Measurements from ENCODE around the gene DPM1. TPM values are rescaled to one million over a fixed set of nuclear protein-coding genes. Genes with fewer than 3 reads are reported as not detected.

The DPM1 gene
- 10 to 100 TPM; 48.1 to 48.9 TPM for total RNA-seq

GRCh38 chr20:50957798-50958614, at the start of gene DPM1:
Gene DPM1 (minus strand): TSS chr20:50958532. CDS start chr20:50958523, 9 bp downstream.
- Mint-ChIP-seq H3K27me3 (no peaks in the 10 kb centered on the region), H3K4me1 (peaks cover 34% of the 10 kb centered on the region), H3K4me3 (peak within 1 kb of the TSS; percentile 94), H3K36me3 (peaks cover 9% of the 10 kb centered on the region), H3K27ac (peak within 1 kb of the TSS; percentile 93), H3K9me3 (no peaks in the 10 kb centered on the region)
- POLR2A ChIA-PET = interaction anchor here (0.6 to 3.9 kb wide), 20 partner anchors 8 to 771 kb away, joined by 3 to 106 read pairs (median 4); partner anchors contain the start of genes ADNP, BCAS4 and PARD6B
- ATAC-seq (ENCODE audit: low read depth) (peak; percentile 79), DNase-seq (peak; percentile 86)

- no peaks in the 10 kb centered on the region for H3K9me3 Mint-ChIP-seq
- no peaks in the 10 kb centered on the region for H3K4me1 Mint-ChIP-seq
Observed at GRCh38 chr20:51005214-51005613, 46.9 kb upstream of the DPM1 start.

GRCh38 chr20:51004781-51005180, 46.4 kb upstream of the DPM1 start:
- Mint-ChIP-seq H3K9me3 (no peaks in the 10 kb centered on the region), H3K4me3 (no peak overlapping the region), H3K4me1 (no peaks in the 10 kb centered on the region), H3K27me3 (peaks cover 14% of the 10 kb centered on the region), H3K36me3 (no peaks in the 10 kb centered on the region), H3K27ac (no peak overlapping the region)
- POLR2A ChIA-PET = no interaction called here
- no peak for ATAC-seq (ENCODE audit: low read depth)
- DNase-seq = no peak

More at GRCh38 chr20:51005214-51005613, 46.9 kb upstream of the DPM1 start:
- no peaks in the 10 kb centered on the region for H3K36me3 Mint-ChIP-seq
- DNase-seq (no peak), ATAC-seq (ENCODE audit: low read depth) (no peak)
- H3K27me3 Mint-ChIP-seq = peaks cover 13% of the 10 kb centered on the region
- H3K27ac Mint-ChIP-seq = no peak overlapping the region
- no peak overlapping the region for H3K4me3 Mint-ChIP-seq
- POLR2A ChIA-PET = no interaction called here

- POLR2A ChIA-PET = no interaction called here
- ATAC-seq (ENCODE audit: low read depth) = no peak
- no peak overlapping the region for H3K4me3 Mint-ChIP-seq
- no peak overlapping the region for H3K27ac Mint-ChIP-seq
- H3K4me1 Mint-ChIP-seq = no peaks in the 10 kb centered on the region
- H3K36me3 Mint-ChIP-seq = no peaks in the 10 kb centered on the region
- peaks cover 14% of the 10 kb centered on the region for H3K27me3 Mint-ChIP-seq
- no peaks in the 10 kb centered on the region for H3K9me3 Mint-ChIP-seq
- no peak for DNase-seq
Observed at GRCh38 chr20:51004305-51004727, 46.0 kb upstream of the DPM1 start.

GRCh38 chr20:51003753-51004152, 45.4 kb upstream of the DPM1 start:
- Mint-ChIP-seq H3K4me3 (no peak overlapping the region), H3K27ac (no peak overlapping the region), H3K36me3 (no peaks in the 10 kb centered on the region), H3K4me1 (no peaks in the 10 kb centered on the region), H3K9me3 (no peaks in the 10 kb centered on the region), H3K27me3 (peaks cover 14% of the 10 kb centered on the region)
- ATAC-seq (ENCODE audit: low read depth) (no peak), DNase-seq (no peak)
- POLR2A ChIA-PET = interaction anchor here (0.7 kb wide), 1 partner anchor 513 kb away, joined by 5 read pairs; no protein-coding TSS in a partner anchor

GRCh38 chr20:51002633-51003032, 44.3 kb upstream of the DPM1 start:
- Mint-ChIP-seq H3K27ac (no peak overlapping the region), H3K4me1 (no peaks in the 10 kb centered on the region), H3K27me3 (peaks cover 14% of the 10 kb centered on the region), H3K36me3 (no peaks in the 10 kb centered on the region), H3K4me3 (no peak overlapping the region), H3K9me3 (no peaks in the 10 kb centered on the region)
- no peak for DNase-seq
- no peak for ATAC-seq (ENCODE audit: low read depth)
- POLR2A ChIA-PET = no interaction called here

- Mint-ChIP-seq H3K27me3 (peaks cover 13% of the 10 kb centered on the region), H3K36me3 (no peaks in the 10 kb centered on the region), H3K4me1 (no peaks in the 10 kb centered on the region), H3K4me3 (no peak overlapping the region), H3K27ac (no peak overlapping the region), H3K9me3 (no peaks in the 10 kb centered on the region)
- no peak for DNase-seq
- POLR2A ChIA-PET = no interaction called here
- no peak for ATAC-seq (ENCODE audit: low read depth)
Observed at GRCh38 chr20:51001430-51002265, 43.3 kb upstream of the DPM1 start.

- peaks cover 14% of the 10 kb centered on the region for H3K27me3 Mint-ChIP-seq
- H3K36me3 Mint-ChIP-seq = no peaks in the 10 kb centered on the region
- H3K4me3 Mint-ChIP-seq = no peak overlapping the region
- no peaks in the 10 kb centered on the region for H3K4me1 Mint-ChIP-seq
- ATAC-seq (ENCODE audit: low read depth) (no peak), DNase-seq (no peak)
- H3K9me3 Mint-ChIP-seq = no peaks in the 10 kb centered on the region
- POLR2A ChIA-PET = no interaction called here
- H3K27ac Mint-ChIP-seq = no peak overlapping the region
Observed at GRCh38 chr20:50999355-50999754, 41.0 kb upstream of the DPM1 start.

GRCh38 chr20:50996901-50997865, 38.9 kb upstream of the DPM1 start:
- no peak for ATAC-seq (ENCODE audit: low read depth)
- no peak overlapping the region for H3K4me3 Mint-ChIP-seq
- no peaks in the 10 kb centered on the region for H3K4me1 Mint-ChIP-seq
- DNase-seq = no peak
- H3K27ac Mint-ChIP-seq = no peak overlapping the region
- peaks cover 14% of the 10 kb centered on the region for H3K27me3 Mint-ChIP-seq
- H3K9me3 Mint-ChIP-seq = no peaks in the 10 kb centered on the region
- H3K36me3 Mint-ChIP-seq = no peaks in the 10 kb centered on the region
- POLR2A ChIA-PET = interaction anchor here (0.6 kb wide), 1 partner anchor 244 kb away, joined by 3 read pairs; no protein-coding TSS in a partner anchor

- Mint-ChIP-seq H3K36me3 (no peaks in the 10 kb centered on the region), H3K4me1 (no peaks in the 10 kb centered on the region), H3K27me3 (peaks cover 7% of the 10 kb centered on the region), H3K27ac (peak overlapping the region; percentile 42), H3K9me3 (no peaks in the 10 kb centered on the region), H3K4me3 (no peak overlapping the region)
- POLR2A ChIA-PET = no interaction called here
- DNase-seq (no peak), ATAC-seq (ENCODE audit: low read depth) (no peak)
Observed at GRCh38 chr20:50995506-50995905, 37.2 kb upstream of the DPM1 start.

GRCh38 chr20:50993876-50994275, 35.5 kb upstream of the DPM1 start:
- Mint-ChIP-seq H3K36me3 (no peaks in the 10 kb centered on the region), H3K4me1 (no peaks in the 10 kb centered on the region), H3K27ac (no peak overlapping the region), H3K4me3 (no peak overlapping the region), H3K27me3 (peaks cover 6% of the 10 kb centered on the region), H3K9me3 (no peaks in the 10 kb centered on the region)
- no peak for DNase-seq
- no peak for ATAC-seq (ENCODE audit: low read depth)
- POLR2A ChIA-PET = interaction anchor here (0.6 kb wide), 1 partner anchor 188 kb away, joined by 5 read pairs; no protein-coding TSS in a partner anchor

GRCh38 chr20:50992733-50993457, 34.6 kb upstream of the DPM1 start:
- H3K36me3 Mint-ChIP-seq = no peaks in the 10 kb centered on the region
- H3K4me3 Mint-ChIP-seq = no peak overlapping the region
- H3K27ac Mint-ChIP-seq = no peak overlapping the region
- ATAC-seq (ENCODE audit: low read depth) (peak; percentile 98), DNase-seq (peak; percentile 43)
- H3K4me1 Mint-ChIP-seq = no peaks in the 10 kb centered on the region
- POLR2A ChIA-PET = interaction anchor here (0.6 kb wide), 2 partner anchors 187 to 1213 kb away, joined by 4 to 5 read pairs; no protein-coding TSS in a partner anchor
- H3K9me3 Mint-ChIP-seq = no peaks in the 10 kb centered on the region
- H3K27me3 Mint-ChIP-seq = peaks cover 6% of the 10 kb centered on the region
